ENCODE results near the gene TMEM59.

The TMEM59 gene

GRCh38 chr1:54013393-54014008, 39.5 kb downstream of the TMEM59 start:
- ChIA-PET CTCF (no interaction called here), POLR2A (no interaction called here)
- no peaks in the 10 kb centered on the region for H3K9me3 ChIP-seq (ENCODE audit: control extremely low read depth in 1 of 5, control insufficient read depth in 4 of 5, insufficient read depth in 2 of 5, low read depth in 1 of 5, low read length in 4 of 5)
- no peak overlapping the region for H3K27ac ChIP-seq (ENCODE audit: insufficient read depth in 1 of 2, low read depth in 1 of 2, low read length in 2 of 2, poor library complexity in 1 of 2, severe bottlenecking in 2 of 2)
- no peaks in the 10 kb centered on the region for H3K36me3 ChIP-seq (ENCODE audit: control insufficient read depth in 4 of 4, insufficient read depth in 4 of 4, low read length in 3 of 4)
- no peak for DNase-seq
- WGBS (ENCODE audit: insufficient coverage): 85% methylated on average over 4 of the region's 8 CpGs
- H3K27me3 ChIP-seq (replicated peaks in 2 of 5; ENCODE audit: control insufficient read depth in 4 of 5, insufficient read depth in 5 of 5, low read length in 4 of 5): no peaks in the 10 kb centered on the region
- H3K4me1 ChIP-seq (ENCODE audit: control extremely low read depth in 1 of 4, control insufficient read depth in 4 of 4, insufficient read depth in 4 of 4, low read length in 3 of 4): no peaks in the 10 kb centered on the region
- H3K4me3 ChIP-seq (ENCODE audit: control insufficient read depth in 1 of 7, extremely low read depth in 1 of 7, insufficient read depth in 4 of 7, low read depth in 2 of 7, low read length in 6 of 7): no peak overlapping the region

DNA sequence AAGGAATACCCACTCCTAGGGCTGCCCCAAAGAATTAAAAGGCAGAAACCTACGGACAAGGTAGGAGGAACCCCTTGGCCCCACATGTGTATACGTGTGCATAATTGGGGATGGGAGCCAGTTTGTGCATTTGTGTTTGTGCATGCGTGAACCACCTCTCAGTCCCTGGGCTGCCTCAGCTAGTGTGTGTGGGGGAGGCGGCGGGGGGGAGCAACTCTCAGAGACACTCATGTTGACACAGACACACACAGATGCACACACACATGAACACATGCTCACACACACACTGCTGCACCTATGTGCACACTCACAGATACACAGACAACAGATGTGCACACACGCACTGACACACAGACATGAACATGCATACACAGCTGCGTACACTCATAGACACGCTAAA, 40.1 kb downstream of the TMEM59 start:
- H3K27me3 ChIP-seq (replicated peaks in 2 of 5; ENCODE audit: control insufficient read depth in 4 of 5, insufficient read depth in 5 of 5, low read length in 4 of 5): no peaks in the 10 kb centered on the region
- POLR2A ChIA-PET: no interaction called here
- CTCF ChIA-PET: no interaction called here
- H3K27ac ChIP-seq (ENCODE audit: insufficient read depth in 1 of 2, low read depth in 1 of 2, low read length in 2 of 2, poor library complexity in 1 of 2, severe bottlenecking in 2 of 2): no peak overlapping the region
- H3K4me1 ChIP-seq (ENCODE audit: control extremely low read depth in 1 of 4, control insufficient read depth in 4 of 4, insufficient read depth in 4 of 4, low read length in 3 of 4): no peaks in the 10 kb centered on the region
- H3K36me3 ChIP-seq (ENCODE audit: control insufficient read depth in 4 of 4, insufficient read depth in 4 of 4, low read length in 3 of 4): no peaks in the 10 kb centered on the region
- H3K9me3 ChIP-seq (ENCODE audit: control extremely low read depth in 1 of 5, control insufficient read depth in 4 of 5, insufficient read depth in 2 of 5, low read depth in 1 of 5, low read length in 4 of 5): no peaks in the 10 kb centered on the region
- no peak for DNase-seq
- no peak overlapping the region for H3K4me3 ChIP-seq (ENCODE audit: control insufficient read depth in 1 of 7, extremely low read depth in 1 of 7, insufficient read depth in 4 of 7, low read depth in 2 of 7, low read length in 6 of 7)
- WGBS (ENCODE audit: insufficient coverage): 97% methylated on average over 5 of the region's 8 CpGs

GRCh38 chr1:54012008-54012325, 41.0 kb downstream of the TMEM59 start:
- POLR2A ChIA-PET: no interaction called here
- Histone ChIP-seq H3K9me3 (ENCODE audit: control extremely low read depth in 1 of 5, control insufficient read depth in 4 of 5, insufficient read depth in 2 of 5, low read depth in 1 of 5, low read length in 4 of 5) (no peaks in the 10 kb centered on the region), H3K4me3 (ENCODE audit: control insufficient read depth in 1 of 7, extremely low read depth in 1 of 7, insufficient read depth in 4 of 7, low read depth in 2 of 7, low read length in 6 of 7) (no peak overlapping the region), H3K36me3 (ENCODE audit: control insufficient read depth in 4 of 4, insufficient read depth in 4 of 4, low read length in 3 of 4) (no peaks in the 10 kb centered on the region), H3K4me1 (ENCODE audit: control extremely low read depth in 1 of 4, control insufficient read depth in 4 of 4, insufficient read depth in 4 of 4, low read length in 3 of 4) (no peaks in the 10 kb centered on the region), H3K27ac (ENCODE audit: insufficient read depth in 1 of 2, low read depth in 1 of 2, low read length in 2 of 2, poor library complexity in 1 of 2, severe bottlenecking in 2 of 2) (no peak overlapping the region), H3K27me3 (replicated peaks in 2 of 5; ENCODE audit: control insufficient read depth in 4 of 5, insufficient read depth in 5 of 5, low read length in 4 of 5) (no peaks in the 10 kb centered on the region)
- CTCF ChIA-PET: no interaction called here
- WGBS (ENCODE audit: insufficient coverage): 95% methylated on average over 9 of the region's 9 CpGs
- DNase-seq: no peak

GRCh38 chr1:54011316-54012007, 41.5 kb downstream of the TMEM59 start:
- H3K9me3 ChIP-seq (ENCODE audit: control extremely low read depth in 1 of 5, control insufficient read depth in 4 of 5, insufficient read depth in 2 of 5, low read depth in 1 of 5, low read length in 4 of 5): no peaks in the 10 kb centered on the region
- no peak for DNase-seq
- 97% methylated on average over 8 of the region's 9 CpGs for WGBS (ENCODE audit: insufficient coverage)
- ChIA-PET POLR2A (no interaction called here), CTCF (no interaction called here)
- H3K36me3 ChIP-seq (ENCODE audit: control insufficient read depth in 4 of 4, insufficient read depth in 4 of 4, low read length in 3 of 4): no peaks in the 10 kb centered on the region
- no peak overlapping the region for H3K4me3 ChIP-seq (ENCODE audit: control insufficient read depth in 1 of 7, extremely low read depth in 1 of 7, insufficient read depth in 4 of 7, low read depth in 2 of 7, low read length in 6 of 7)
- no peak overlapping the region for H3K27ac ChIP-seq (ENCODE audit: insufficient read depth in 1 of 2, low read depth in 1 of 2, low read length in 2 of 2, poor library complexity in 1 of 2, severe bottlenecking in 2 of 2)
- H3K27me3 ChIP-seq (replicated peaks in 2 of 5; ENCODE audit: control insufficient read depth in 4 of 5, insufficient read depth in 5 of 5, low read length in 4 of 5): no peaks in the 10 kb centered on the region
- no peaks in the 10 kb centered on the region for H3K4me1 ChIP-seq (ENCODE audit: control extremely low read depth in 1 of 4, control insufficient read depth in 4 of 4, insufficient read depth in 4 of 4, low read length in 3 of 4)

DNA sequence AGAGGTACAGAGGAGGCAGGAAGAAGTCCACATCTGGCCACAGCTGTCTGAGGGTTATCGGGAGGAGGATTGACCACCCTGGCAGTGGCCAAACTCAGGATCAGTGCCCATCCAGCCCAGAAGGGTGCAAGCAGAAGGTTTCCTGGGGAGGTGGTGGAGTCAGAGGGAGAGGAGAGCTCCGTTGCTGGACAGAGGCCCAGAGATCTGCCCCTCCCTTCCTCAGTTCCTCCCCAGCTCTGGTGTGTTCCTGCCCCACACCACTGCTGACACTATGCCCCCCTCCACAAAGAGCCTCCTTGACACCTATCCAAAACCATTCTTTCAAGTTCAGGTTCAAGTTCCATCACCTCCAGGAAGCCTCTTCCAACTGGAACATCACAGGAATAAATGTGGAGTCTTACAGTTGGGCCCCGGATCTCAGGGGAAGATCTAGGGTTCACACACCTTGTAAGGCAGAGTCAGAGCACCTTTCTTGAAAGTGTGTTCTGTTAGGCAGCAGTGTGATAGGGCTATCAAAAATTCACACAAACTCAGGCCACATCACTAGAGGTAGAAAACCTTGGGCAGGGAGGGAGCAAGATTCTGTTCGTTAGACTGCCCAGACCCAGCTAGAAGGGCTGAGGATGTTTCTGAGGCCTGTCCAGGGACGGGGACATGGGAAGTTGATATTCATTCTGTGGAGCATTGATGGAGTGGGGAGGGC, 42.4 kb downstream of the TMEM59 start:
- no peaks in the 10 kb centered on the region for H3K27me3 ChIP-seq (replicated peaks in 2 of 5; ENCODE audit: control insufficient read depth in 4 of 5, insufficient read depth in 5 of 5, low read length in 4 of 5)
- 94% methylated on average over 3 of the region's 5 CpGs for WGBS (ENCODE audit: insufficient coverage)
- CTCF ChIA-PET: no interaction called here
- no peak for DNase-seq
- no peaks in the 10 kb centered on the region for H3K4me1 ChIP-seq (ENCODE audit: control extremely low read depth in 1 of 4, control insufficient read depth in 4 of 4, insufficient read depth in 4 of 4, low read length in 3 of 4)
- H3K4me3 ChIP-seq (ENCODE audit: control insufficient read depth in 1 of 7, extremely low read depth in 1 of 7, insufficient read depth in 4 of 7, low read depth in 2 of 7, low read length in 6 of 7): no peak overlapping the region
- H3K36me3 ChIP-seq (ENCODE audit: control insufficient read depth in 4 of 4, insufficient read depth in 4 of 4, low read length in 3 of 4): no peaks in the 10 kb centered on the region
- H3K27ac ChIP-seq (ENCODE audit: insufficient read depth in 1 of 2, low read depth in 1 of 2, low read length in 2 of 2, poor library complexity in 1 of 2, severe bottlenecking in 2 of 2): no peak overlapping the region
- POLR2A ChIA-PET: no interaction called here
- H3K9me3 ChIP-seq (ENCODE audit: control extremely low read depth in 1 of 5, control insufficient read depth in 4 of 5, insufficient read depth in 2 of 5, low read depth in 1 of 5, low read length in 4 of 5): no peaks in the 10 kb centered on the region

DNA sequence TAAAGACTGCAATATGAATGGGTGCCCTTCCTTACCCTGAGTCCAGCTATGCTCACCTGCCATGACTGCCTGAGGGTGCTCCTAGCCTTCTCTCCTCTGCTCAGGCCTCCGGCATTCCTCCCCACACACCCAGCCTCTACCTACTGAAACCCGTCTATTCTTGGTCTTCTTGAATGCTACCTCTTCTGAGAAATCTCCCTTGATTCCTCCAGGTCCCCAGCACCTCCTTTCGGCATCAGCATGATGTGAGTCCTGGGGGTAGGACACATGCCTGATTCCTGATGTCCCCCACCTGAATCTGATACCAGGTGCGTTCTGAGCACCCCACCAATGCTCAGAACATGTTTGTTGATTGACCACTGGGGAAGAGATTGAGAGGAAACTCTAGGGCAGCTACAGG, 43.6 kb downstream of the TMEM59 start:
- no peaks in the 10 kb centered on the region for H3K9me3 ChIP-seq (ENCODE audit: control extremely low read depth in 1 of 5, control insufficient read depth in 4 of 5, insufficient read depth in 2 of 5, low read depth in 1 of 5, low read length in 4 of 5)
- CTCF ChIA-PET: no interaction called here
- H3K27me3 ChIP-seq (replicated peaks in 2 of 5; ENCODE audit: control insufficient read depth in 4 of 5, insufficient read depth in 5 of 5, low read length in 4 of 5): no peaks in the 10 kb centered on the region
- DNase-seq: no peak
- H3K4me3 ChIP-seq (ENCODE audit: control insufficient read depth in 1 of 7, extremely low read depth in 1 of 7, insufficient read depth in 4 of 7, low read depth in 2 of 7, low read length in 6 of 7): no peak overlapping the region
- no peaks in the 10 kb centered on the region for H3K36me3 ChIP-seq (ENCODE audit: control insufficient read depth in 4 of 4, insufficient read depth in 4 of 4, low read length in 3 of 4)
- no peak overlapping the region for H3K27ac ChIP-seq (ENCODE audit: insufficient read depth in 1 of 2, low read depth in 1 of 2, low read length in 2 of 2, poor library complexity in 1 of 2, severe bottlenecking in 2 of 2)
- WGBS (ENCODE audit: insufficient coverage): 93% methylated on average over 3 of the region's 4 CpGs
- H3K4me1 ChIP-seq (ENCODE audit: control extremely low read depth in 1 of 4, control insufficient read depth in 4 of 4, insufficient read depth in 4 of 4, low read length in 3 of 4): no peaks in the 10 kb centered on the region
- POLR2A ChIA-PET: no interaction called here

DNA sequence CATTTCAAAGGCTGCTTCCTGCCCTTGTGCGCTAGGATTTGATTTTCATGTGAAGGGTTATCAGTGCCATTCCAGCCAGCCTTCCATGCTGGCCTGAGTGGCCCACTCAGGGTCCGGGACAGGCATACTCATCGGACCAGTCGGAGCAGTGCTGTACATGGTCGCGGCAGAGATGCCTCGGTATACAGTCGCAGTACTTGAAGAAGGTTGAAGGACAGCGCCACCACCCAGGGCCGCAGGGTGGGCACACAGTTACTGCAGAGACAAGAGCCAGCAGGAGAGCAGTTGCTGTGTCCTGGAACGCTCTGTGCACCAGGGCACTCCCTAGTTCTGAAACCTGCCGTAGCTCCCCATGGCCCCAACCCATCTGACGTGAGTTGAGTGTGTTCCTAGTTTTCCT, 44.1 kb downstream of the TMEM59 start:
- no peak overlapping the region for H3K4me3 ChIP-seq (ENCODE audit: control insufficient read depth in 1 of 7, extremely low read depth in 1 of 7, insufficient read depth in 4 of 7, low read depth in 2 of 7, low read length in 6 of 7)
- H3K4me1 ChIP-seq (ENCODE audit: control extremely low read depth in 1 of 4, control insufficient read depth in 4 of 4, insufficient read depth in 4 of 4, low read length in 3 of 4): no peaks in the 10 kb centered on the region
- ChIA-PET CTCF (no interaction called here), POLR2A (no interaction called here)
- no peak for DNase-seq
- H3K27me3 ChIP-seq (replicated peaks in 2 of 5; ENCODE audit: control insufficient read depth in 4 of 5, insufficient read depth in 5 of 5, low read length in 4 of 5): no peaks in the 10 kb centered on the region
- no peaks in the 10 kb centered on the region for H3K36me3 ChIP-seq (ENCODE audit: control insufficient read depth in 4 of 4, insufficient read depth in 4 of 4, low read length in 3 of 4)
- no peak overlapping the region for H3K27ac ChIP-seq (ENCODE audit: insufficient read depth in 1 of 2, low read depth in 1 of 2, low read length in 2 of 2, poor library complexity in 1 of 2, severe bottlenecking in 2 of 2)
- no peaks in the 10 kb centered on the region for H3K9me3 ChIP-seq (ENCODE audit: control extremely low read depth in 1 of 5, control insufficient read depth in 4 of 5, insufficient read depth in 2 of 5, low read depth in 1 of 5, low read length in 4 of 5)
- 89% methylated on average over 13 of the region's 13 CpGs for WGBS (ENCODE audit: insufficient coverage)
